NCI-H146 treated with DMSO at 0.1 percent for 48 hours (cell line): Measurements from ENCODE around the gene PDE2A.

ENCODE experiments used
- DNase-seq: peaks from one replicate; lab custom pipeline; 2025; ENCODE audit not compliant: unreplicated experiment; lab: John Stamatoyannopoulos, UW

PDE2A gene

GRCh38 chr11:72592698-72593495 is 81.3 kb downstream of the PDE2A start:
- DNase-seq = no peak

GRCh38 chr11:72591785-72592502 is 82.3 kb downstream of the PDE2A start:
- peak; percentile 43 for DNase-seq

- DNase-seq = no peak
These were observed 83.2 kb downstream of the PDE2A start for GRCh38 chr11:72591023-72591422.

GRCh38 chr11:72589802-72590761 is 84.1 kb downstream of the PDE2A start:
- peak; percentile 10 for DNase-seq

- no peak for DNase-seq
These were observed 85.5 kb downstream of the PDE2A start for GRCh38 chr11:72588421-72589410.

- DNase-seq = no peak
These were observed 86.5 kb downstream of the PDE2A start for GRCh38 chr11:72587696-72588095.

- DNase-seq = no peak
These were observed 87.7 kb downstream of the PDE2A start for GRCh38 chr11:72586321-72587090.

GRCh38 chr11:72585762-72586311 is 88.4 kb downstream of the PDE2A start:
- DNase-seq = peak; percentile 43

GRCh38 chr11:72584939-72585597 is 89.2 kb downstream of the PDE2A start:
- DNase-seq = no peak

- no peak for DNase-seq
These were observed 89.8 kb downstream of the PDE2A start for GRCh38 chr11:72584293-72584938.

- DNase-seq = no peak
These were observed 90.5 kb downstream of the PDE2A start for GRCh38 chr11:72583616-72584292.

GRCh38 chr11:72583177-72583553 is 91.1 kb downstream of the PDE2A start:
- DNase-seq = no peak

GRCh38 chr11:72582206-72583176 is 91.7 kb downstream of the PDE2A start:
- no peak for DNase-seq

- DNase-seq = no peak
These were observed 93.2 kb downstream of the PDE2A start for GRCh38 chr11:72581067-72581466.

GRCh38 chr11:72580642-72580950 is 93.6 kb downstream of the PDE2A start:
- no peak for DNase-seq

GRCh38 chr11:72579816-72580641 is 94.2 kb downstream of the PDE2A start:
- no peak for DNase-seq
